A673 (cell line): Measurements from ENCODE around the gene SERPINA5. TPM values are rescaled to one million over a fixed set of nuclear protein-coding genes. Genes with fewer than 3 reads are reported as not detected.

Source experiments
- BruUV-seq: library from RNA; stranded (reverse); fragments of 400-500 nt; replicated peaks from 2 replicates; lab custom pipeline; 2021; lab: Mats Ljungman, UMichigan
- CTCF ChIA-PET: fragments of 300-600 bp; sonication (Branson Sonifier 250); formaldehyde crosslinking; loops from one replicate; lab custom pipeline; 2022; ENCODE audit warnings: antibody characterized with exemption; lab: Charles Lee
- POLR2A ChIA-PET: fragments of 300-600 bp; sonication (Branson Sonifier 250); formaldehyde crosslinking; loops from one replicate; lab custom pipeline; 2022; ENCODE audit warnings: antibody characterized with exemption; ENCODE audit not compliant: low non-redundant PET; lab: Charles Lee
- DNase-seq: peaks from one replicate; pipeline ENCODE4 v3.0.0-alpha.2; 2015; ENCODE audit warnings: low spot score
- H3K27ac ChIP-seq: fragments of 200-600 bp; sonication (generic); 2 replicates; pipeline ENCODE4 v1.5.1; 2016; ENCODE audit warnings: mixed run types, low read depth, mild to moderate bottlenecking, mixed read lengths, antibody characterized with exemption, low read length; ENCODE audit not compliant: poor library complexity, severe bottlenecking
- H3K27me3 ChIP-seq: fragments of 200-600 bp; sonication (generic); replicated peaks from 2 replicates; pipeline ENCODE4 v1.6.1; 2017; ENCODE audit warnings: mixed run types, low read depth, mild to moderate bottlenecking, mixed read lengths, antibody characterized with exemption, low read length; ENCODE audit not compliant: insufficient read depth, poor library complexity
- H3K36me3 ChIP-seq: fragments of 200-600 bp; sonication (generic); 2 replicates; pipeline ENCODE4 v1.6.1; 2016; ENCODE audit warnings: mixed run types, mild to moderate bottlenecking, mixed read lengths, antibody characterized with exemption, low read length; ENCODE audit not compliant: insufficient read depth, poor library complexity, severe bottlenecking
- H3K4me1 ChIP-seq: fragments of 200-600 bp; sonication (generic); 2 replicates; pipeline ENCODE4 v1.6.1; 2017; ENCODE audit warnings: mixed run types, mild to moderate bottlenecking, mixed read lengths, antibody characterized with exemption, low read length; ENCODE audit not compliant: insufficient read depth, poor library complexity, severe bottlenecking
- H3K4me3 ChIP-seq: fragments of 200-600 bp; sonication (generic); 2 replicates; pipeline ENCODE4 v1.5.1; 2016; ENCODE audit warnings: low read depth, mixed run types, mild to moderate bottlenecking, mixed read lengths, low read length; ENCODE audit not compliant: poor library complexity, severe bottlenecking
- H3K9me3 ChIP-seq: fragments of 200-600 bp; sonication (generic); 2 replicates; pipeline ENCODE4 v1.6.1; 2016; ENCODE audit warnings: mixed run types, low read depth, mild to moderate bottlenecking, mixed read lengths, antibody characterized with exemption, low read length; ENCODE audit not compliant: poor library complexity, severe bottlenecking
- CTCF ChIP-seq: fragments of 300-800, 200-600 bp; sonication (generic); conservative IDR thresholded peaks from 2 replicates; pipeline ENCODE4 v1.5.1; 2017; ENCODE audit warnings: low read depth, mild to moderate bottlenecking, antibody characterized with exemption, low read length, moderate library complexity, mixed read lengths
- EZH2 ChIP-seq: fragments of 200-600 bp; sonication (generic); IDR thresholded peaks from 2 replicates; pipeline ENCODE4 v1.6.1; 2017; ENCODE audit warnings: borderline replicate concordance, low read depth, mild to moderate bottlenecking, mixed read lengths, antibody characterized with exemption, low read length; ENCODE audit not compliant: poor library complexity, severe bottlenecking
- intact Hi-C: fragments of 100-400 bp; cut with micrococcal nuclease; formaldehyde crosslinking; loops from one replicate; pipeline ENCODE4 v1.10.0; 2022; ENCODE audit not compliant: unreplicated experiment
- total RNA-seq: library from RNA; stranded (reverse); gene quantifications from 2 replicates; pipeline ENCODE4 v1.2.3, GENCODE V29; 2021

The SERPINA5 gene
- total RNA-seq, 1 experiment from 2014 or later: not detected

- Histone ChIP-seq H3K4me3 (no peak overlapping the region), H3K4me1 (no peaks in the 10 kb centered on the region), H3K27me3 (peaks cover 5% of the 10 kb centered on the region), H3K27ac (no peak overlapping the region), H3K9me3 (no peaks in the 10 kb centered on the region), H3K36me3 (no peaks in the 10 kb centered on the region)
- POLR2A ChIA-PET: no interaction called here
- no peak for DNase-seq
- CTCF ChIA-PET: interaction anchor here (0.7 to 2.0 kb wide), 3 partner anchors 11 to 125 kb away, joined by 4 to 17 read pairs (median 7); no protein-coding TSS in a partner anchor
- BruUV-seq: no TSS peak
- intact Hi-C loops: loop anchor here (2.0 to 5.0 kb wide), 2 partner anchors 114 to 416 kb away; no protein-coding TSS in a partner anchor
- TF ChIP-seq CTCF (no peak), EZH2 (no peak)
Observed at GRCh38 chr14:94548131-94548998, 32.9 kb upstream of the SERPINA5 start.

- intact Hi-C loops: loop anchor here (2.0 to 5.0 kb wide), 2 partner anchors 114 to 417 kb away; no protein-coding TSS in a partner anchor
- CTCF ChIA-PET: interaction anchor here (0.7 to 2.0 kb wide), 3 partner anchors 10 to 126 kb away, joined by 4 to 17 read pairs (median 7); no protein-coding TSS in a partner anchor
- POLR2A ChIA-PET: no interaction called here
Observed at GRCh38 chr14:94548999-94549985, 31.9 kb upstream of the SERPINA5 start.

More at GRCh38 chr14:94548999-94549985, 31.9 kb upstream of the SERPINA5 start:
- Histone ChIP-seq H3K9me3 (no peaks in the 10 kb centered on the region), H3K27ac (no peak overlapping the region), H3K36me3 (no peaks in the 10 kb centered on the region), H3K4me1 (no peaks in the 10 kb centered on the region), H3K4me3 (no peak overlapping the region), H3K27me3 (peaks cover 5% of the 10 kb centered on the region)
- peak; percentile 72 for DNase-seq
- no TSS peak for BruUV-seq
- TF ChIP-seq EZH2 (no peak), CTCF (peak; percentile 92)
